CD4-positive, alpha-beta T cell treated with Interleukin-4 for 4 hours (primary cell): Measurements from ENCODE around the gene AUTS2.
A peak's percentile ranks its signal among the peaks of the same experiment; 100 is the strongest.

Source experiments
- DNase-seq: peaks from one replicate; pipeline ENCODE4 v3.0.0-alpha.2; 2020

Gene AUTS2

GRCh38 chr7:70159121-70159520, 560.8 kb downstream of the AUTS2 start:
- no peak for DNase-seq

- DNase-seq, result no peak
These were observed 567.3 kb downstream of the AUTS2 start for GRCh38 chr7:70165477-70166170.

GRCh38 chr7:70171369-70171920, 573.2 kb downstream of the AUTS2 start:
- DNase-seq, result no peak

- DNase-seq, result no peak
These were observed 578.9 kb downstream of the AUTS2 start for GRCh38 chr7:70177166-70177565.

- no peak for DNase-seq
These were observed 579.9 kb downstream of the AUTS2 start for GRCh38 chr7:70178211-70178610.

GRCh38 chr7:70178787-70179186, 580.5 kb downstream of the AUTS2 start:
- no peak for DNase-seq

- DNase-seq, result no peak
These were observed 584.2 kb downstream of the AUTS2 start for GRCh38 chr7:70182521-70182920.

- DNase-seq, result no peak
These were observed 585.0 kb downstream of the AUTS2 start for GRCh38 chr7:70183278-70183677.

- DNase-seq, result no peak
These were observed 590.8 kb downstream of the AUTS2 start for GRCh38 chr7:70188901-70189650.

- DNase-seq, result no peak
These were observed 591.5 kb downstream of the AUTS2 start for GRCh38 chr7:70189776-70190175.

- DNase-seq, result no peak
These were observed 592.0 kb downstream of the AUTS2 start for GRCh38 chr7:70190281-70190680.

- peak; percentile 3 for DNase-seq
These were observed 595.2 kb downstream of the AUTS2 start for GRCh38 chr7:70193514-70193913.

GRCh38 chr7:70208236-70209063, 610.2 kb downstream of the AUTS2 start:
- no peak for DNase-seq

- no peak for DNase-seq
These were observed 612.1 kb downstream of the AUTS2 start for GRCh38 chr7:70210200-70210935.

- no peak for DNase-seq
These were observed 612.6 kb downstream of the AUTS2 start for GRCh38 chr7:70210936-70211310.

GRCh38 chr7:70212281-70212680, 614.0 kb downstream of the AUTS2 start:
- no peak for DNase-seq

GRCh38 chr7:70214071-70214470, 615.8 kb downstream of the AUTS2 start:
- DNase-seq, result no peak

GRCh38 chr7:70215491-70215890, 617.2 kb downstream of the AUTS2 start:
- no peak for DNase-seq

GRCh38 chr7:70217571-70217970, 619.3 kb downstream of the AUTS2 start:
- DNase-seq, result no peak

GRCh38 chr7:70218006-70218405, 619.7 kb downstream of the AUTS2 start:
- DNase-seq, result no peak

- DNase-seq, result no peak
These were observed 620.8 kb downstream of the AUTS2 start for GRCh38 chr7:70219061-70219460.

- no peak for DNase-seq
These were observed 631.0 kb downstream of the AUTS2 start for GRCh38 chr7:70229242-70229641.

- DNase-seq, result no peak
These were observed 632.5 kb downstream of the AUTS2 start for GRCh38 chr7:70230761-70231160.
